D721Med (cell line): Measurements from ENCODE around the gene VPS25.
A peak's percentile ranks its signal among the peaks of the same experiment; 100 is the strongest.

Source experiments
- DNase-seq: peaks from one replicate; pipeline ENCODE4 v3.0.0; 2011; ENCODE audit warnings: low spot score; ENCODE audit not compliant: insufficient read length
- FAIRE-seq: peaks from 2 replicates; lab custom pipeline; 2011; peaks lifted over from hg19 to GRCh38; lab: Jason Lieb, UNC
- TF ChIP-seq, protein P1 (sequence below): IDR thresholded peaks from 2 replicates; pipeline ENCODE4 v1.5.1; 2012; ENCODE audit warnings: mild to moderate bottlenecking, control low read depth; ENCODE audit not compliant: insufficient read depth; ENCODE audit errors: missing control alignments

VPS25 gene

DNA sequence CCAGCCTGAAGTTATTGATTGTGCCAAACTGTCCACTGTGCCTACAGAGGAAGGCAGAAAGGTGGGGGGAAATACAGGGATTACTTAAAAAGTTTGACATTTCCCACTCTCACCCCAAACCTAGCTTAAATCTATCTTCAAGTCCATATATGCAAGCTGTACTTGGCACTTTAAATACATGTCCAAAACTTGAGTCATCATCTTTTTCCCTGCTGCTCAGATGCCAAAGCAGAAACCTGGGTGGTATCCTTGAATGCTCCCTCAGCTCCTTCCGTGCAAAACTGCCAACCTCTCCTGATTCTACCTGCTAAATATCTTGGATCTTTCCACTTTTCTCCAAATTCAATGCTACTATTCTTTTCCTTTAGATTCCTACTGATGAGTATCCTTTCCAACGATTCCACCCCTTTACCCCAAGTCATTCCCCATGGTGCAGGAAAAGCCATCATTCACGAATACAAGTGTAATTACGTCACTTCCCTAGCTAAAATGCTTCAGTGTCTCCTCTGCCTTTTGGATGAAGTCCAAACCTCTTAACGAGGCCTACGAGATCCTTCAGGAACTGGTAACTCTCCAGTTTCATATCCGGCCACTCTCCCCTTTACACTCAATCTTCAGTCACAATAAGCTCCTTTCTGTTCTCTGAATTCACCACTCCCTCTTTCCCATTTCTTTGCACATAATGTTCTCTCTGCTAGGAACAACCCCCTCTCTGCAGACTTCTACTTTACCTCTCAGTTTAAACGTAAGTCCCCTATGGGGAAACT, 41.6 kb downstream of the VPS25 start:
- TF ChIP-seq, protein P1, sequence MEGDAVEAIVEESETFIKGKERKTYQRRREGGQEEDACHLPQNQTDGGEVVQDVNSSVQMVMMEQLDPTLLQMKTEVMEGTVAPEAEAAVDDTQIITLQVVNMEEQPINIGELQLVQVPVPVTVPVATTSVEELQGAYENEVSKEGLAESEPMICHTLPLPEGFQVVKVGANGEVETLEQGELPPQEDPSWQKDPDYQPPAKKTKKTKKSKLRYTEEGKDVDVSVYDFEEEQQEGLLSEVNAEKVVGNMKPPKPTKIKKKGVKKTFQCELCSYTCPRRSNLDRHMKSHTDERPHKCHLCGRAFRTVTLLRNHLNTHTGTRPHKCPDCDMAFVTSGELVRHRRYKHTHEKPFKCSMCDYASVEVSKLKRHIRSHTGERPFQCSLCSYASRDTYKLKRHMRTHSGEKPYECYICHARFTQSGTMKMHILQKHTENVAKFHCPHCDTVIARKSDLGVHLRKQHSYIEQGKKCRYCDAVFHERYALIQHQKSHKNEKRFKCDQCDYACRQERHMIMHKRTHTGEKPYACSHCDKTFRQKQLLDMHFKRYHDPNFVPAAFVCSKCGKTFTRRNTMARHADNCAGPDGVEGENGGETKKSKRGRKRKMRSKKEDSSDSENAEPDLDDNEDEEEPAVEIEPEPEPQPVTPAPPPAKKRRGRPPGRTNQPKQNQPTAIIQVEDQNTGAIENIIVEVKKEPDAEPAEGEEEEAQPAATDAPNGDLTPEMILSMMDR, result no peak
- FAIRE-seq, result no peak
- DNase-seq, result no peak

DNA sequence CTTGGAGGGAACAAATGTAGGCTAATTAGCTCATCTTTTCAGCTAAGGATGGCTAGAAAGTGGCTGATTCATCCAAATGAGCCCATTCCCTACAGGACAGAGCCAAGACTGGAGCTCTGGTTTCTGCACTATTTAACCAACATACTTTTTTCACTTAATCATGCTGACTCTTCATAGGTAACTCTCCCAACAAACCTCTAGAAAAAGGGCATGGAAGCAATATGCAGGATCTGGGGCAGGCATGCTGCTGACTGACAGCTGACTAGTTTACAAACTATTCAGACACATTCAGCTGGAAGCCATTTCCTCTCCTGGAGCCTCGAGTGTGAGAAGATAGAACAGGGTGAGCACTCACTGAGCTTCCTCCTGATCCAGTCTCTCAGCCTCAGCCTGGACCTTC, 44.6 kb downstream of the VPS25 start:
- no peak for FAIRE-seq
- DNase-seq, result no peak
- TF ChIP-seq, protein P1, result no peak

DNA sequence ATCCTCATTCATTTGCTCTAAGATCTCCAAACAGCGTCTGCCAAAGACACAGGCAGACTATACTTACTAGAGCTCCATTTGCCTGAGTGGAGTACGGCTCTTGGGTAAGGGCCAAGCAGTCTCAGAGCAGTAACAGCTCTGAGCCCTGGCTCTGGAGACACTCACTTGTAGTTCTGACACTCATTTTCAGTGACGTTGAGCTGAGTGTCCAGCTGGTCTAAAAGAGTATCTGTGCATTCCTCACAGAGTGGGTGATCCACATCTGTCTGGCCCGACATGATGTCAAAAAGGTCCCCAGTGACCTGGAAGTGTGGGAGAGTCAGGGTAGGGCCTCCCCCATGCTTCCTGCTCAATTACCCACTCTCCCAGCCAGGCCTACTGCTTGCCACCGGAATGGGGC, 45.1 kb downstream of the VPS25 start:
- TF ChIP-seq, protein P1, result no peak
- DNase-seq (no peak), FAIRE-seq (no peak)

DNA sequence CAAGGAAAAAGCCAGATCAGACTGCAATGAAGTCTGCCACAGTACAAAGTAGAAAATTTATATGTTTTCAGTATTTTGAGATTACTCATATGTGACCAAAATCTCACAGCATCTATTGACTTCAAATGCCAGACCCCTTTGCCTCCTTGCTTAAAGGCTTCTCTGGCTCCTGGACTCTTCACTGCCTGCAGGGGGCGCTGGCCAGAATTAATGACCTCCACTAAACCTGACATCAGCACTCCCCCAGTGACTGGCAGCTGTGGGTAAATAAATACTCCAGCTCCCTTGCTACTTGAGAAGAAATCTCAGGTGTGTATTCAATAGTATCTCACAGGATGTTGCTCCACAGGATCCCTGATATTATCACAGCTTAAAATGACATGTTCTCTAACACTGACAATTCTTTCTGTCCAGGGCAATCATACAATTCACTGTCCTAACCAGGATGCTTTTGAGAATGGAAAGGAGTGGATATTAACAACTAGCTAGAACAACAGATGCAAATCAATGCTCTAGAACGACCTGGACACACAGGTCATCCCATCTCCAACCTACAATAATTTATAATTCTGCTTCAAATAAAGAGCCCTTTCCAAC, 46.8 kb downstream of the VPS25 start:
- DNase-seq (no peak), FAIRE-seq (no peak)
- TF ChIP-seq, protein P1, result peak; percentile 82

DNA sequence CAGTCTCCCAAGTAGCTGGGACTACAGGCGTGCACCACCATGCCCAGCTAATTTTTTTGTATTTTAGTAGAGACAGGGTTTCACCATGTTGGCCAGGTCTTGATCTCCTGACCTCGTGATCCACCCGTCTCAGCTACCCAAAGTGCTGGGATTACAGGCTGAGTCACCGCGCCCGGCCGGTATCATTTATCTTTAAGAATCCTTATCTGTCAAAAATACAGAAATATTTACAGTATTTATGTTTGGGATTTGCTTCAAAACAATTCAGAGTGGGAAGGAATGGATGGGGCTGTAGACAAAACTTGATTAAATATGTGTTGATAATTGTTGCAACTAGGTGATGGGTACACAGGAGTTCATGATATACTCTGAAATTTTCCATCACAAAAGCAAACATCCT, 47.9 kb downstream of the VPS25 start:
- TF ChIP-seq, protein P1, result no peak
- DNase-seq (no peak), FAIRE-seq (no peak)

DNA sequence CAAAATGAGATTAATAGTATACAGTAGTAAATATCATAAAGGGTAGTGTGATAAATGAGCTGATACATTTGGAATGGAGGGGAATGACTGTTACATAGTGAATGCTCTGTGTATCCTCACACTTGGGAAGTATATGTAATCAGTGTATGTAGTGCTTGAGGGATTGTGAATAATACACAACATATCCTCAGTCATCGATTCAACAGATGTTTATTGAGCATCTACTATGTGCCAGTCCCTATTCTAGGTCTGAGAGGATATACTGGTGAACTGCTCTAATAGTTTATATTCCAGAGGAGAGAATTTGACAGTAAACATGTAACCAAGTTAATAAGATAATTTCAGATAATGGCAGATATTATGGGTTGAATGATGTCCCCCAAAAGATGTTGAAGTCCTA, 54.2 kb downstream of the VPS25 start:
- DNase-seq, result no peak
- no peak for FAIRE-seq
- TF ChIP-seq, protein P1, result no peak
